ENCODE measurements around the gene LTN1. TPM values are rescaled to one million over a fixed set of nuclear protein-coding genes. Genes with fewer than 3 reads are reported as not detected.

The LTN1 gene
- total and polyA plus RNA-seq, 2 of the 13 experiments (the other 11 are each of a cell fraction or from before 2014, with no cell fraction given), result 6.7 to 24.6 TPM

- TF ChIP-seq ZKSCAN5 (CRISPR knock-in tag; IDR thresholded peaks at IDR 0.05), result no peak
- no peak; the same call in 1 of the 2 replicates for TF ChIP-seq ZFP37 (CRISPR knock-in tag; IDR thresholded peaks at IDR 0.05; ENCODE audit: borderline replicate concordance)
- peak; percentile 73; the same call in 1 of the 2 replicates for TF ChIP-seq ISX (CRISPR knock-in tag; conservative IDR thresholded peaks at IDR 0.05)
- TF ChIP-seq ZNF138 (CRISPR knock-in tag; IDR thresholded peaks at IDR 0.05; ENCODE audit: low read depth), result 0 out of 2 replicates have a peak, but pooled peaks have one; percentile 72
- TF ChIP-seq SP4 (CRISPR knock-in tag; IDR thresholded peaks at IDR 0.05), result 0 out of 2 replicates have a peak, but pooled peaks have one; percentile 28
- TF ChIP-seq FOXO1 (CRISPR knock-in tag; IDR thresholded peaks at IDR 0.05), result no peak
- 0 out of 2 replicates have a peak, but pooled peaks have one; percentile 42 for TF ChIP-seq PATZ1 (CRISPR knock-in tag; IDR thresholded peaks at IDR 0.05)
- no peak for TF ChIP-seq ARNTL (CRISPR knock-in tag; IDR thresholded peaks at IDR 0.05)
- TF ChIP-seq NKX3-1 (CRISPR knock-in tag; IDR thresholded peaks at IDR 0.05), result peak; percentile 79; the same call in 1 of the 2 replicates
- TF ChIP-seq MAF1 (CRISPR knock-in tag; IDR thresholded peaks at IDR 0.05; ENCODE audit: borderline replicate concordance), result no peak
- TF ChIP-seq MAFG (CRISPR knock-in tag; IDR thresholded peaks at IDR 0.05), result no peak
- peak; percentile 76; the same call in 1 of the 2 replicates for TF ChIP-seq RORA (CRISPR knock-in tag; IDR thresholded peaks at IDR 0.05)
- TF ChIP-seq ISL2 (CRISPR knock-in tag; IDR thresholded peaks at IDR 0.05), result peak; percentile 67; the same call in 1 of the 2 replicates
- TF ChIP-seq ZNF629 (CRISPR knock-in tag; conservative IDR thresholded peaks at IDR 0.05), result peak; percentile 3
- 0 out of 2 replicates have a peak, but pooled peaks have one; percentile 23 for TF ChIP-seq HNRNPL (IDR thresholded peaks at IDR 0.05; ENCODE audit: low read depth, low read length)
- TF ChIP-seq KAT8 (CRISPR knock-in tag; IDR thresholded peaks at IDR 0.05), result peak; percentile 97
- TF ChIP-seq AKAP8 (CRISPR knock-in tag; IDR thresholded peaks at IDR 0.05), result no peak; the same call in 1 of the 2 replicates
- TF ChIP-seq DDIT3 (CRISPR knock-in tag; IDR thresholded peaks at IDR 0.05), result no peak
- no peak for TF ChIP-seq EHMT2 (IDR thresholded peaks at IDR 0.05; ENCODE audit: borderline replicate concordance, low read depth, low read length)
- TF ChIP-seq ZNF24 (IDR thresholded peaks at IDR 0.05), result no peak
- no peak for TF ChIP-seq ZC3H13 (CRISPR knock-in tag; IDR thresholded peaks at IDR 0.05)
- peak; percentile 91 for TF ChIP-seq PBX3 (CRISPR knock-in tag; IDR thresholded peaks at IDR 0.05; ENCODE audit: borderline replicate concordance)
- TF ChIP-seq TEF (CRISPR knock-in tag; IDR thresholded peaks at IDR 0.05), result no peak; the same call in 1 of the 2 replicates
- TF ChIP-seq NR2F2 (IDR thresholded peaks at IDR 0.05; ENCODE audit: borderline replicate concordance, low read depth), result peak; percentile 50; the same call in 1 of the 2 replicates
- TF ChIP-seq EED (CRISPR knock-in tag; IDR thresholded peaks at IDR 0.05), result no peak
- peak; percentile 30; the same call in 1 of the 2 replicates for TF ChIP-seq RARA (CRISPR knock-in tag; IDR thresholded peaks at IDR 0.05)
- no peak for TF ChIP-seq ZNF547 (CRISPR knock-in tag; IDR thresholded peaks at IDR 0.05)
- TF ChIP-seq ZNF891 (CRISPR knock-in tag; IDR thresholded peaks at IDR 0.05), result 0 out of 2 replicates have a peak, but pooled peaks have one; percentile 28
Observed at GRCh38 chr21:29024474-29025327, 32.0 kb upstream of the LTN1 start, which contains the start of gene USP16 (continued).

Measured in HepG2 (cell line).